DMS114 treated with DMSO at 0.1 percent for 48 hours (cell line): ENCODE results near the gene LRRC8D.

ENCODE experiments used
- DNase-seq: peaks from one replicate; lab custom pipeline; 2025; ENCODE audit not compliant: unreplicated experiment; lab: John Stamatoyannopoulos, UW

Gene LRRC8D

GRCh38 chr1:89953131-89953626 lies 132.3 kb downstream of the LRRC8D start:
- DNase-seq = no peak

GRCh38 chr1:89953929-89954328 lies 133.1 kb downstream of the LRRC8D start:
- no peak for DNase-seq

GRCh38 chr1:89954401-89954800 lies 133.6 kb downstream of the LRRC8D start:
- no peak for DNase-seq

GRCh38 chr1:89955311-89956205 lies 134.7 kb downstream of the LRRC8D start:
- DNase-seq = no peak

GRCh38 chr1:89957107-89957506 lies 136.3 kb downstream of the LRRC8D start:
- no peak for DNase-seq

GRCh38 chr1:89958851-89959654 lies 138.2 kb downstream of the LRRC8D start:
- no peak for DNase-seq

GRCh38 chr1:89959719-89960118 lies 138.9 kb downstream of the LRRC8D start:
- no peak for DNase-seq

- no peak for DNase-seq
Observed at GRCh38 chr1:89962024-89962741, 141.4 kb downstream of the LRRC8D start.

- no peak for DNase-seq
Observed at GRCh38 chr1:89962742-89963075, 141.9 kb downstream of the LRRC8D start.

GRCh38 chr1:89965193-89965768 lies 144.4 kb downstream of the LRRC8D start:
- DNase-seq = no peak

GRCh38 chr1:89966656-89967055 lies 145.8 kb downstream of the LRRC8D start:
- DNase-seq = no peak

GRCh38 chr1:89971600-89971999 lies 150.8 kb downstream of the LRRC8D start:
- no peak for DNase-seq

- DNase-seq = no peak
Observed at GRCh38 chr1:89972024-89972423, 151.2 kb downstream of the LRRC8D start.

GRCh38 chr1:89973471-89974127 lies 152.8 kb downstream of the LRRC8D start:
- DNase-seq = no peak

- no peak for DNase-seq
Observed at GRCh38 chr1:89974256-89974655, 153.4 kb downstream of the LRRC8D start.

GRCh38 chr1:89974696-89975470 lies 154.1 kb downstream of the LRRC8D start:
- no peak for DNase-seq

- DNase-seq = no peak
Observed at GRCh38 chr1:89975540-89976125, 154.8 kb downstream of the LRRC8D start.

GRCh38 chr1:89978755-89979154 lies 157.9 kb downstream of the LRRC8D start:
- no peak for DNase-seq

GRCh38 chr1:89980605-89981004 lies 159.8 kb downstream of the LRRC8D start:
- DNase-seq = no peak
